Inflammatory macrophage (primary cell): ENCODE measurements around the gene AAR2.

Experiments used
- DNase-seq, 2 donors: peaks; one replicate each; pipeline ENCODE4 v3.0.0-alpha.2; 2020 to 2022

AAR2 gene

GRCh38 chr20:36218380-36219064, 17.8 kb upstream of the AAR2 start:
- DNase-seq = no peak

- no peak for DNase-seq
These were observed 16.5 kb upstream of the AAR2 start for GRCh38 chr20:36219671-36220220.

- DNase-seq = no peak
These were observed 10.6 kb upstream of the AAR2 start for GRCh38 chr20:36225666-36226065.

DNA sequence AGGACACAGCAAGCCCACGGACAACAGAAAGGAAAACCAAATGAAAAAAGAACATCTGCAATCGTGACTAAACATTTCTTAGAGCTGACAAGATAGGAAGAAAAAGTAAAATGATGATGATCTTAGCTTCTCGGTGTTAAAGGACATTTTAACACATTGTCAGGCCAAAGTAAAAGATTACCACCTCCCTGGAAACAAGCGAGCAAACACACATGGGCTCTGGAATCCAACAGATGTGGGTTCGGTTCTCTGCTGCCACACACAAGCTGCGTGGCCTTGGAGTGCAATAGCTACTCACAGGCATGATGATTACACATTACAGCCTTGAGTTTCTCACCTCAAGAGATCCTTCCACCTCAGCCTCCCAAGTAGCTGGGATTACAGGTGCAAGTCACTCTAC, 7.5 kb upstream of the AAR2 start:
- no peak for DNase-seq

DNA sequence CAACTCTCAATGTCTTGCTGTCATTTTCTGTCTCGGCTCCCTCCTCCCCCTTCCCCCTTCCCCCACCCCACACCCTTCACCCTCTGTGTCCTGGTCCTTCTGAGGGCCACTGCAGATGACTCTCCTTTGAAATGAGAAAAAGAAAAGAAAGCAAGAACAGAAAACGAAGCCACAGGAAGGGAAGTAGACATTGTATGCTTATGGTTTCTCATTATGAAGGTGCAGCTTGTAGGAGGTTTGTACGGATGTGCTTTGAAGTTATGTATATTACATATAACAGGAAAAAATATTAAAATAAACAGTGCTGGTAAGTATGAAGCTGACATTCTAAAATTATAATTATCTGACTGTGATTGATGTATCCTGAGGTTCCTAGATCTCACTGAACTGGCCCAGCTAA, 6.3 kb upstream of the AAR2 start:
- DNase-seq = no peak

DNA sequence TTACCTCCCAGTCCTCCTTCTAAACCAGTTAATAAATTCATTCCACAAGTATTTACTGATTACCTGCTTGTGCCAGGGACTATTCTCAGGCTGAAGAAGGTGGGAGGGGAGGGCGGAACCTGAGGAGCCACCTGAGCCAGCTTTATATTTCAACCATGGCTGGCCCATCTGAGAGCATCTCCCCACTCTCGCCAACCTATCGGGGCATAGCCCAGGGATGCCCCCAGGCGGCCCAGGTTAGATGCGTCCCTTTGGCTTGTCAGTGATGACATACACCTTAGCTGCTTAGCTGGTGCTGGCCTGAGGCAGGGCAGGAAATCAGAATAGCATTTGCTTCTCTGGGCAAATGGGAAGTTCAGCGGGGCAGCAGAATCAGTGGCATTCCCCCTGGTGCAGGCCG, 4.9 kb upstream of the AAR2 start:
- no peak for DNase-seq

GRCh38 chr20:36234771-36235320, 1.4 kb upstream of the AAR2 start:
- no peak for DNase-seq

DNA sequence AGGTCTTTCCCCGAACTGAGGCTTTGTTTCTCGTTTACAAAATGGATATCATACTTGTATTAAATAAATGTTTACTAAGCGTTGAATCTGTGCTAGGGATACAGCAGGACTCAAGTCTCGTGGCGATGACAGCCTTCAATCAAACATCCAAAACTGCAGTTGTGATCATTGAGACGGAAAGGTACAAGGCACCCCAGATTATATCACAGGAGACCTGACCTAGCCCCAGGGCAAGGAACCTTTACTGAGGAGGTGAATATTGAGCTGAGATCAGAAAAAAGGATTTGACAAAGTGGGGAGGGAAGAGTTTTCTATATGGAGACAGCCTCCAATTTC, 476 bp downstream of the AAR2 start:
- no peak for DNase-seq

DNA sequence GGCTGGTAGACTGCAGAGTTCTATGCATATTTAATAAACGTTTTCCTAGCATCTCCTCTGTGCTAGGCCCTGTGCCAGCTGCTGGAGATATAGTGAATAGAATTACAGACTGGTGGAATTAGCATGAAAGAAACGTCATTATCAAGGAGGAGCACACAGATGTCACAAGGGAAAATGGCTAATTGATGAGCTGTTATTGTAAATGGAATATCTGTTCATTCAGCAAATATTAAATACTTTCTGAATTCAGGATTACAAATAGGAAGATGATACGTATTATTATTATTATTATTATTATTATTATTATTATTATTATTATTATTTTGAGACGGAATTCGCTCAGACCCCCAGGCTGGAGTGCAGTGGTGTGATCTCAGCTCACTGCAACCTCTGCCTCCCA, 1.2 kb downstream of the AAR2 start:
- DNase-seq = no peak

- DNase-seq = no peak
These were observed 1.9 kb downstream of the AAR2 start for GRCh38 chr20:36238153-36238552.

GRCh38 chr20:36238760-36239159, 2.5 kb downstream of the AAR2 start:
- DNase-seq = no peak

- no peak for DNase-seq
These were observed 3.8 kb downstream of the AAR2 start for GRCh38 chr20:36240076-36240475.

DNA sequence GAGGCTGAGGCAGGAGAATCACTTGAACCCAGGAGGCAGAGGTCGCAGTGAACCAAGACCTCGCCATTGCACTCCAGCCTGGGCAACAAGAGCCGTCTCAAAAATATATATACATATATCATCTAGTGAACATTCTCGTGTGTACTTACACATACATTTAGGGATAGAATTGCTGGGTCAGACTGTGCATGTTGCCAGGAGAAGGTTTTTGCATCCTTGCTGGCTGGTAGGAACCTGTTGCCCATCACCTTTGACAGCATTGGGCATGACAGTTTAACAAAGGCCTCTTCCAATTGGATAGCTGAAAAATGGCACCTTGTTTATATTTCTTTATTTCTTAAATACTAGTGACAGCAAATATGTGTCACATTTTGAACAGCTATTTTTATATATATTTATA, 5.4 kb downstream of the AAR2 start:
- no peak for DNase-seq

GRCh38 chr20:36243726-36244125, 7.4 kb downstream of the AAR2 start:
- no peak for DNase-seq

- no peak for DNase-seq
These were observed 10.1 kb downstream of the AAR2 start for GRCh38 chr20:36246401-36246800.

GRCh38 chr20:36248836-36249235, 12.6 kb downstream of the AAR2 start:
- no peak for DNase-seq

GRCh38 chr20:36249450-36249849, 13.2 kb downstream of the AAR2 start:
- no peak for DNase-seq

DNA sequence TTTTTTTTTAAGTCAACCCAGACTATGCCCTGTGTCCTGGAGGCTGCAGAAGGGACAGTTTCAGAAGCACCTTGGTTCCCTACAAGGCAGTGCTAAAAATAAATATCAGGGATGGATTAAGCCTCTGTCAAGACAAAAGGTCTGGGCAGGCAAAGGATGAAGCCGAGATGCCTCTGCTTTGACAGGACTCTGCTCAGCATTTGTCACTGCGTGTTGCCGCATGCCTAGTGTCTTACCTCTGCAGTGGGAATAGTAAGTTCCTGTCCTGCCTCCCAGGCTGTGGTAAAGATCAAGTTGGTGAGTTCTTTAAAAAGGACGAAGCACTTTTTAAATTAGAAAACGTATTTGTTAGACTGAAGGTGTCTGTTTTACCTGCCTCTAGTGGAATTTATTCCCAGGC, 15.1 kb downstream of the AAR2 start:
- DNase-seq = no peak

GRCh38 chr20:36252511-36252910, 16.2 kb downstream of the AAR2 start:
- no peak for DNase-seq

DNA sequence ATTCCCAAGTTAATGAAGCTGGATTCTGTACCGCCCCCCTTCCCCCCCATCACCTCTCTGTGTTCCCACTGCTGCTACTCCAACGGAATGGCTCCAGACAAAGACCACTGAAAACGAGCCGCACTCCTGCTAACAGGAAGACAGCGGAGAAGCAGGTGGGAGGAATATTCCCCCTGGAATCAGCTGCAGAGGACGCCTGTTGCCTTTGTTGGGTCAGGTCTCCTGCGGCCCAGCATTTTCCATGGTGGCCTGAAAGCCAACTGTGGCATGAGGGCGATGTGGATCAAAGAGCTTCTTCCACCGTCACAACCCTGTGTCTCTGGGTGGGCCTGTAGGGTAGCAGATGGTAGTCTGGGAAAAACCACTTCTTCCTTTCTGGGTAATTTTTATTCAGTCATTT, 16.8 kb downstream of the AAR2 start:
- DNase-seq = no peak

- DNase-seq = no peak
These were observed 17.8 kb downstream of the AAR2 start for GRCh38 chr20:36254076-36254475.

DNA sequence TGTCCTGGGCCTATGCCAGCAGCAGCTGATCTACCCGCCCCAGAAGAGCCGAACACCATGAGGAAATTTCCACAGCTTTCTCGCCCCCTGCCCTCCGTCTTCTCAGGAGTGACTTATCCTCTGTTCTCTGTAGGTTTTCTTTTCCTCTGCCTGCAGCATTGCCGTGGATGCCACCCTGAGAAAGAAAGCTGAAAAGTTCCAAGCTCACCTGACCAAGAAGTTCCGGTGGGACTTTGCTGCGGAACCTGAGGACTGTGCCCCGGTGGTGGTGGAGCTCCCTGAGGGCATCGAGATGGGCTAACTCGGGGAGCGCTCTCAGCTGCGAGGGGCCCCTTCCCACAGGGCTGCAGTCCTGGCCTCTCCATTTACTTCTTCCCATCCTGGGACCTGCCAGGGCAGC, 19.2 kb downstream of the AAR2 start:
- DNase-seq = no peak

GRCh38 chr20:36259177-36260061, 23.1 kb downstream of the AAR2 start:
- DNase-seq = no peak

GRCh38 chr20:36260316-36260715, 24.0 kb downstream of the AAR2 start:
- no peak for DNase-seq
